Right lobe of liver (tissue), 6 donors: ENCODE results near the gene SERINC2. TPM values are rescaled to one million over a fixed set of nuclear protein-coding genes. Genes with fewer than 3 reads are reported as not detected.

Source experiments
- ATAC-seq, 4 donors: fragments of 200-7000 bp; cut with Tn5 transposase; one replicate each; pipeline ENCODE4 v1.9.1; 2020; ENCODE audit warnings: mild to moderate bottlenecking in 4 of 4, moderate library complexity in 4 of 4
- DNase-seq, 3 donors: peaks; one replicate each; pipeline ENCODE4 v3.0.0-alpha.2; 2020
- H3K27ac ChIP-seq, 3 donors: fragments of 200-600 bp; one replicate each; pipeline ENCODE4 v1.8.0; 2022
- H3K27me3 ChIP-seq, 2 donors: fragments of 200-600 bp; one replicate each; pipeline ENCODE4 v1.8.0; 2022
- H3K36me3 ChIP-seq, 4 donors: fragments of 200-600 bp; sonication (generic) in 1 of 4; one replicate each; pipeline versions ENCODE4 v1.5.1 to v1.8.0; 2017 to 2022; ENCODE audit warnings: control low read depth in 1 of 4
- H3K4me1 ChIP-seq, 4 donors: fragments of 200-600 bp; sonication (generic) in 1 of 4; one replicate each; pipeline versions ENCODE4 v1.5.1 to v1.8.0; 2017 to 2022; ENCODE audit warnings: control low read depth in 1 of 4
- H3K4me3 ChIP-seq, 3 donors: fragments of 200-600 bp; one replicate each; pipeline ENCODE4 v1.8.0; 2022
- H3K9me3 ChIP-seq, 4 donors: fragments of 200-600 bp; sonication (generic) in 1 of 4; one replicate each; pipeline versions ENCODE4 v1.5.1 to v1.8.0; 2017 to 2022; ENCODE audit warnings: control low read depth in 1 of 4
- CTCF ChIP-seq, 4 donors: fragments of 200-600 bp in 3 of 4; fragments of 450-650 bp in 1 of 4; IDR thresholded peaks; one replicate each; pipeline versions ENCODE4 v1.5.1 to v1.8.0; 2016 to 2022; ENCODE audit warnings: antibody characterized with exemption in 4 of 4, mild to moderate bottlenecking in 2 of 4
- POLR2A ChIP-seq: fragments of 450-650 bp; IDR thresholded peaks from one replicate; pipeline ENCODE4 v1.6.1; 2017; ENCODE audit warnings: antibody characterized with exemption, mild to moderate bottlenecking
- WGBS: methylation state at CpG from one replicate; pipeline ENCODE4 v1.1.6; 2018; ENCODE audit warnings: low coverage, low lambda C conversion rate; ENCODE audit not compliant: insufficient coverage; ENCODE audit errors: missing lambda C conversion rate; 5-methylcytosine and 5-hydroxymethylcytosine counted together
- intact Hi-C, 2 donors: fragments of 100-400 bp; cut with DNase I; formaldehyde crosslinking; loops; one replicate each; pipeline versions ENCODE4 v1.11.2 to v1.14.1; 2022
- total RNA-seq, 6 experiments: library from RNA; depleted of rRNA in 2 of 6; stranded (reverse); fragments of >200 nt in 2 of 6; fragmentation: NEBNext Ultra II Directional in 3 of 6; extraction: Animal tissue kit (Norgen Biotek cat#: 25700) in 3 of 6; gene quantifications; one replicate each; pipeline versions ENCODE4 v1.1.0 to v1.2.4, GENCODE V29; 2016 to 2023
- donor health status: DM: no; HTN: yes; CAD: no.
- donor health status: DM: no; HTN: no; CAD: no.
- donor health status: DM: no; HTN: no; CAD: no.
- donor health status: DM: no; HTN: yes; CAD: no.
- donor health status: DM: no; HTN: yes; CAD: no.

The SERINC2 gene
- total RNA-seq, 6 experiments from 2014 or later: 59.7 to 117 (median 86.9) TPM

GRCh38 chr1:31422505-31423319 lies 9.7 kb downstream of the SERINC2 start:
- intact Hi-C loops: loop anchor here in 1 of 2 donors (10.0 kb wide), 1 partner anchor 122 kb away; no protein-coding TSS in a partner anchor
- WGBS: 36% methylated on average over 15 of the region's 15 CpGs
- TF ChIP-seq POLR2A (no peak), CTCF (IDR thresholded peaks at IDR 0.05) (peak; percentile 90 to 97 (median 94))
- Histone ChIP-seq H3K4me1 (peaks cover 0 to 18% (median 6%) of the 10 kb centered on the region in 4 donors), H3K27ac (peak overlapping the region in 1 of 3 donors; percentile 2), H3K27me3 (no peaks in the 10 kb centered on the region), H3K36me3 (peaks cover 0 to 3% (median 0%) of the 10 kb centered on the region in 4 donors), H3K9me3 (no peaks in the 10 kb centered on the region), H3K4me3 (no peak overlapping the region)
- peak; percentile 70 to 75 (median 75) for DNase-seq
- ATAC-seq: peak; percentile 87 to 96 (median 92)

GRCh38 chr1:31423418-31423947 lies 10.5 kb downstream of the SERINC2 start:
- ATAC-seq (no peak), DNase-seq (peak in 1 of 3 donors; percentile 49)
- intact Hi-C loops: loop anchor here in 1 of 2 donors (10.0 kb wide), 1 partner anchor 121 kb away; no protein-coding TSS in a partner anchor
- peaks cover 0 to 3% (median 0%) of the 10 kb centered on the region in 4 donors for H3K36me3 ChIP-seq
- H3K4me3 ChIP-seq: no peak overlapping the region
- no peak for TF ChIP-seq POLR2A
- TF ChIP-seq CTCF (IDR thresholded peaks at IDR 0.05): no peak
- no peaks in the 10 kb centered on the region for H3K27me3 ChIP-seq
- WGBS: 77% methylated on average over 7 of the region's 23 CpGs
- peaks cover 0 to 10% (median 2%) of the 10 kb centered on the region in 4 donors for H3K4me1 ChIP-seq
- no peak overlapping the region for H3K27ac ChIP-seq
- H3K9me3 ChIP-seq: no peaks in the 10 kb centered on the region

- DNase-seq: no peak
- Histone ChIP-seq H3K4me3 (no peak overlapping the region), H3K27me3 (no peaks in the 10 kb centered on the region), H3K9me3 (no peaks in the 10 kb centered on the region), H3K27ac (no peak overlapping the region), H3K4me1 (peaks cover 0 to 5% (median 2%) of the 10 kb centered on the region in 4 donors), H3K36me3 (peaks cover 0 to 3% (median 0%) of the 10 kb centered on the region in 4 donors)
- no peak for ATAC-seq
- WGBS: 20% methylated on average over 1 of the region's 15 CpGs
- TF ChIP-seq CTCF (IDR thresholded peaks at IDR 0.05) (no peak), POLR2A (no peak)
- intact Hi-C loops: loop anchor here in 1 of 2 donors (10.0 kb wide), 1 partner anchor 120 kb away; no protein-coding TSS in a partner anchor
Measured at GRCh38 chr1:31424568-31424967, 11.6 kb downstream of the SERINC2 start.

- Histone ChIP-seq H3K27me3 (no peaks in the 10 kb centered on the region), H3K4me3 (no peak overlapping the region), H3K4me1 (peaks cover 0 to 5% (median 2%) of the 10 kb centered on the region in 4 donors), H3K36me3 (peaks cover 0 to 3% (median 0%) of the 10 kb centered on the region in 4 donors), H3K9me3 (no peaks in the 10 kb centered on the region), H3K27ac (no peak overlapping the region)
- TF ChIP-seq CTCF (IDR thresholded peaks at IDR 0.05) (no peak), POLR2A (no peak)
- 89% methylated on average over 8 of the region's 28 CpGs for WGBS
- intact Hi-C loops: loop anchor here (5.0 to 10.0 kb wide), 2 partner anchors 33 to 119 kb away; no protein-coding TSS in a partner anchor
- DNase-seq (no peak), ATAC-seq (no peak)
Measured at GRCh38 chr1:31425301-31426081, 12.5 kb downstream of the SERINC2 start.
